GM20431 (cell line): ENCODE results near the gene ACSBG1.
"Not testable (repeated sequence)": the region's sequence is repeated elsewhere in the genome, so short reads cannot be mapped to it uniquely, and the experiment has no call there.

Experiments
- in situ Hi-C: fragments of 300-500 bp; cut with MseI, MboI; formaldehyde crosslinking; loops from one replicate; pipeline ENCODE4 v1.15.0; 2020; ENCODE audit warnings: low sequenced_read_pairs; ENCODE audit not compliant: unreplicated experiment

The ACSBG1 gene

GRCh38 chr15:78177447-78177873 lies 56.9 kb downstream of the ACSBG1 start:
- in situ Hi-C loops = no loop called here

DNA sequence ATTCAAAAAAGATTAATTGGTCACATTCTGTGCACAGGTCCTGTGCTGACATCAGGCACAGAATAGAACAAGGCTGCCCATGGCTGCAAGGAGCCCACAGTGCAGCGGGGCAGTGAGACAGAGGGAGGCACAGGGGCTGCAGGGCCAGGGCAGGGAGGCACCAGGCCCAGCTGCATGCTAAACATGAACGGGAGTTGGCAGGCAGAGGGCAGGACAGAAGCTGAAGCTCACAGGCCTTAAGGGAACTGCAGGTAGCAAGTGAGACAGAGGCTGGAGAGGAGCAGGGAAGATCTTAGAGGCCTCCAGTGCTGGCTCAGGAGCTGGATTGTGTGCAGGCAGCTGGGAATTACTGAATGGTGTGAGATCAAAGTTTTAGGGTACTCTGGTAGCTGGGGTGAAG lies 59.0 kb downstream of the ACSBG1 start:
- in situ Hi-C loops = no loop called here

- in situ Hi-C loops = no loop called here
These were observed 60.0 kb downstream of the ACSBG1 start for GRCh38 chr15:78174401-78174800.

- in situ Hi-C loops = no loop called here
These were observed 62.4 kb downstream of the ACSBG1 start for GRCh38 chr15:78171864-78172472.

GRCh38 chr15:78170848-78171773 lies 63.3 kb downstream of the ACSBG1 start:
- in situ Hi-C loops = no loop called here

DNA sequence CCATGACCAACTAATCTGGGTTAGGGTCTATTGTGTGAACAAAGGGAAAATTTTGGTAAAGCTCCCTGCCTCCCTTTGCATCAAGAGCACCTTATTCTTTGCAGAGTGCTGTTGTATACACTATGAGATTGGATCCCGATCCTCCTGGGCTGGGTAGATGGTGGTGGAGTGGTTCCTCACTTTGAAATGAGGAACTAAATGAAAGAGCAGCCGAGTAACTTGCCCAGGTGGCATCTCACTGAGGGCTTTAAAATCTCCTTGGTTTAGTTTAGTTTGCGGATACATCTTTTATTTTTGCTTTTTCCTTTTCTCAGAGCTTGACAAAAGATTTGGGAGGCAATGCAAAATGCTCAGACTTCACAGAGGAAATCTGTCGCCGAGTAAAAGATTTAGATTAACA lies 65.8 kb downstream of the ACSBG1 start:
- in situ Hi-C loops = no loop called here

- in situ Hi-C loops = no loop called here
These were observed 67.0 kb downstream of the ACSBG1 start for GRCh38 chr15:78167227-78167888.

DNA sequence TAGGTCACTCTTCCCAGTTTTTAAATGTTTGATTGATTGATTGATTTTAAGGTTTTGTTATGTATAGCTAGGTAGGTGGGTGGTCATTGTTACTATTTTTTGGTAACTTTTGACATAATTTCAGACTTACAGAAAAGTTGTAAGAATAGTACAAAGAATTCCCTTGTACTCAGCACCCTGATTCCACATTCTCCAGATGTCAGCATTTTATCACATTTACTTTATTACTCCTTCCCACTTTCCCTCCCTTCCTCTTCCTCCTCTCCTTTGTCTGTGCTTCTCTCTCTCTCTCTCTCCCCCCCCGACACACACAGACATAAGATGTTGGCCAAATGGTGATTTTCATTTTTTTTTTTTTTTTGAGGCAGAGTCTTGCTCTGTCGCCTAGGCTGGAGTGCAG lies 70.4 kb downstream of the ACSBG1 start:
- in situ Hi-C loops = no loop called here

DNA sequence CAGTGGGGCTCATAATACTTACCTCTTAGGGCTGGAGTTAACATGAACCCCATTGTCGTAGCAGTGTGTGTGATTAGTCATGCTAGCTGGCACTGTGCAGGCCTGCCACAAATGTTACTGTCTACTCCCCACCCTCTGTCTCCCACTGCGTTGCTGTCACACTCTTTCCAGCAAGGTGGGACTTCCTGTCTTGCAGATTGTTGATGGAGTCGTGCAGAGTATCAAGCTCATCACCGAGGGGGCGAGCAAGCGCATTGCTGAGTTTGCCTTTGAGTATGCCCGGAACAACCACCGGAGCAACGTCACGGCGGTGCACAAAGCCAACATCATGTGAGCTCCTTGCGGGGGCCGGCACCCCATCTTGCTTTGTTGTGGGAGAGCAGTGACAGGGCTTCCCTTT lies 72.3 kb downstream of the ACSBG1 start:
- in situ Hi-C loops = no loop called here

DNA sequence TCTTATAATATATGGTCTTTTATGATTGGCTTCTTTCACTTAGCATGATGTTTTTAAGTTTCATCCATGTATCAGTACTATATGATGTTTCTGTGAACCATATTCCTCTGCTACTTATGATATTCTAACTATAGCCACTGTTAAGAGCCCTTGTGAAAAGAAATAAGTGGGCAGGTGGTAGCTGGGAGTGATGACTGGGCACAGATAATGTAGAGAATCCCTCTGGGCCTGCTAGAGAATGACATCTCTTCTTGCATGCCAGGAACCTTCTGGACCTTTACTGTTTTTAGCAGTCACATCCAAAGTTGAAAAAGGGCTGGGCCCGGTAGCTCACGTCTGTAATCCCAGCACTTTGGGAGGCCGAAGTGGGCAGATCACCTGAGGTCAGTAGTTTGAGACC lies 75.0 kb downstream of the ACSBG1 start:
- in situ Hi-C loops = no loop called here

- in situ Hi-C loops = no loop called here
These were observed 77.2 kb downstream of the ACSBG1 start for GRCh38 chr15:78157203-78157602.

- in situ Hi-C loops = no loop called here
These were observed 77.7 kb downstream of the ACSBG1 start for GRCh38 chr15:78156653-78157052.

GRCh38 chr15:78155355-78155939 lies 78.9 kb downstream of the ACSBG1 start:
- in situ Hi-C loops = no loop called here

GRCh38 chr15:78154955-78155354 lies 79.4 kb downstream of the ACSBG1 start:
- in situ Hi-C loops = no loop called here

- in situ Hi-C loops = not testable (repeated sequence)
These were observed 83.3 kb downstream of the ACSBG1 start for GRCh38 chr15:78151075-78151474.

GRCh38 chr15:78149805-78150751 lies 84.3 kb downstream of the ACSBG1 start:
- in situ Hi-C loops = no loop called here

DNA sequence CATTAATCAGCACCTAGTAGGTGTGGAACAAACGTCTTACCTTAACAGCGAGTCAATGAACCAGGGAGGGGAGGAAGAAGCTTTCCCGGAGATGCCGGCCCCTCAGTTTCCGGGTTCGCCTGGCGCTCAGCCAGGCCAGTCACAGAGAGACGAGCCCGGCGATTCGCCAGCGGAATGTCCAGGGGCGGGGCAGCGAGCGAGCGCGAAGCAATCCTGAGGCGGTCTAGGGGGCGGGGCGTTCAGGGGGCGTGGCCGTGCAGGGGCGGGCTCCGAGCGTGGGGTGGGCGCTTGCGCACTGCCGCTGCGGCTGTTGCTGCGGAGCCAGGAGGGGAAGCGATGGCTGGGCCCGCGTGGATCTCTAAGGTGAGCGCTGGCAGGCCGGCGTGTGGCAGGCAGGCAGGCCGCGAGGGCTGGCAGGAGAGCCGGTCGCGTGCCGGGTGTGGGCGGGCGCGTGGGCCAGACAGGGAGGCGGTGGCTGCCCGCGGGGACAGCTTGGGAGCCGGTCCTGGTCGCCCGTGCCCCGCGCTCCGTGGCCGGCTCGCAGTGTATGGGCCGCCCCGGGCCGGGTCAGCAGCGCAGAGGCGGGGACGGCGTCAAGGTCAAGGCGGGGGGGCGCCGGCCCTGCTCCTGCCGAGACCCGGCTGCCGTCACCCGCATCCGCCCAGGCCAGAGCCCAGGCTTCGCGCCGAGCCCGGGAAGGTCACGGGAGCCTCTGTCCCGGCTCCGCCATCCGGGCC lies 85.1 kb downstream of the ACSBG1 start, which contains the start of gene IDH3A:
TSS of gene IDH3A (plus strand) at position 295 of the 737 bp plus-strand sequence. CDS start at position 337, 42 bp downstream.
- in situ Hi-C loops = no loop called here

DNA sequence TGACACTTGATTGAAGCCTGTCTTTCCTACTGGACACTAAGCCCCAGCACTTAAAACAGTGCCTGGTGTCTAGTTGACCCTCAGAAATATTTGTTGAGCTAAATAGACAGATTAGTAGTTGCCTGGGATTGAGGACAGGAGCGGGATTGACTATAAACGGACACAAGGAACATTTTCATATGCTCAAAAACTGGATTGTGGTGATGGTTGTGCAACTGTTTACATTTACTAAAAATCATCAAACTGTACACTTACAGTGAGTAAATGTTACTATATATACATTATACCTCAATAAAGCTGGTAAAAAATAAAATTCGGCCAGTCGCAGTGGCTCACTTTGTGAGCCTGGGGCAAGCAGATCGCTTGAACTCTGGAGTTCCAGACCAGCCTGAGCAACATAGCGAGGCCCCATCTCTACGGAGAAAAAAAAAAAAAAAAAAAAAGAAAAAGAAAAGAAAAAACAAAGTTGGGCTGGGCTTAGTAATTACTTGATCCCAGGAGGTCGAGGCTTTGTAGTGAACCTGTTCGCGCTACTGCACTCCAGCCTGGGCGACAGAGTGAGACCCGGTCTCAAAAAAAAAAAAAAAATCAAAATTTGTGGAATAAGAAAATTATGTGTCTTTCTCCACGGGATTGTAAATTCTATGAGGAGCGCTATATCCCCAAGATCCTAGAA lies 85.8 kb downstream of the ACSBG1 start:
- in situ Hi-C loops = no loop called here
